Lung (tissue), 12 donors: ENCODE results near the gene SHCBP1L. TPM values are rescaled to one million over a fixed set of nuclear protein-coding genes. Genes with fewer than 3 reads are reported as not detected.

ENCODE experiments used
- ATAC-seq: fragments of 200-7000 bp; cut with Tn5 transposase; one replicate; pipeline ENCODE4 v1.9.1; 2020; ENCODE audit warnings: moderate number of reproducible peaks; ENCODE audit not compliant: insufficient read depth, low FRiP score
- DNase-seq, 3 donors: peaks; one replicate each; pipeline ENCODE4 v3.0.0-alpha.2; 2013 to 2017
- H3K27ac ChIP-seq, 2 donors: one replicate each; pipeline ENCODE4 v1.5.1; 2013; ENCODE audit warnings: mild to moderate bottlenecking in 2 of 2, moderate library complexity in 2 of 2, control low read depth in 1 of 2, inconsistent platforms in 1 of 2, low read depth in 1 of 2, low read length in 1 of 2
- H3K27me3 ChIP-seq, 3 donors: one replicate each; pipeline ENCODE4 v1.5.1; 2013; ENCODE audit warnings: low read length in 2 of 3; ENCODE audit not compliant: control insufficient read depth in 3 of 3, insufficient read depth in 3 of 3
- H3K36me3 ChIP-seq, 4 donors: one replicate each; pipeline ENCODE4 v1.5.1; 2013; ENCODE audit warnings: low read length in 4 of 4, mild to moderate bottlenecking in 1 of 4, moderate library complexity in 1 of 4; ENCODE audit not compliant: control insufficient read depth in 4 of 4, insufficient read depth in 4 of 4
- H3K4me1 ChIP-seq, 5 donors: one replicate each; pipeline ENCODE4 v1.5.1; 2013; ENCODE audit warnings: low read length in 5 of 5, mild to moderate bottlenecking in 2 of 5, moderate library complexity in 1 of 5; ENCODE audit not compliant: control insufficient read depth in 5 of 5, insufficient read depth in 5 of 5
- H3K4me3 ChIP-seq: one replicate; pipeline ENCODE4 v1.5.1; 2013; ENCODE audit warnings: mild to moderate bottlenecking, control low read depth, moderate library complexity
- H3K9ac ChIP-seq, 2 donors: one replicate each; pipeline ENCODE4 v1.5.1; 2013; ENCODE audit warnings: low read length in 2 of 2, control low read depth in 1 of 2; ENCODE audit not compliant: insufficient read depth in 1 of 2
- H3K9me3 ChIP-seq, 4 donors: one replicate each; pipeline ENCODE4 v1.5.1; 2013; ENCODE audit warnings: low read length in 3 of 4, mild to moderate bottlenecking in 1 of 4, moderate library complexity in 1 of 4; ENCODE audit not compliant: control insufficient read depth in 4 of 4, insufficient read depth in 3 of 4
- WGBS, 2 donors: extraction: QIAGEN DNeasy Blood & Tissue Kit; methylation state at CpG; one replicate each; pipeline ENCODE4 v1.1.7; 2013; 5-methylcytosine and 5-hydroxymethylcytosine counted together
- polyA plus RNA-seq, 2 donors: library from polyadenylated mRNA; stranded (reverse); fragments of 200-250 nt; gene quantifications; one replicate each; pipeline ENCODE4 v1.2.1, GENCODE V29; 2013
- total RNA-seq, 2 donors: library from RNA; depleted of rRNA in 1 of 2; stranded (reverse); fragments of >200 nt in 1 of 2; gene quantifications; one replicate each; pipeline ENCODE4 v1.2.1, GENCODE V29; 2014 to 2021
- TF ChIP-seq, protein P1 (sequence below): IDR thresholded peaks from 2 replicates; pipeline ENCODE4 v1.5.1; 2012; ENCODE audit warnings: mild to moderate bottlenecking; ENCODE audit errors: control extremely low read depth, extremely low read depth
- donor health status: control.
- donor health status: control.
- donor health status: Bipolar disorder and iron deficiency.
- donor health status: healthy.
- donor health status: DM: yes; HTN: yes; CAD: no.

Gene SHCBP1L
- total and polyA plus RNA-seq, 4 donors, result not detected

DNA sequence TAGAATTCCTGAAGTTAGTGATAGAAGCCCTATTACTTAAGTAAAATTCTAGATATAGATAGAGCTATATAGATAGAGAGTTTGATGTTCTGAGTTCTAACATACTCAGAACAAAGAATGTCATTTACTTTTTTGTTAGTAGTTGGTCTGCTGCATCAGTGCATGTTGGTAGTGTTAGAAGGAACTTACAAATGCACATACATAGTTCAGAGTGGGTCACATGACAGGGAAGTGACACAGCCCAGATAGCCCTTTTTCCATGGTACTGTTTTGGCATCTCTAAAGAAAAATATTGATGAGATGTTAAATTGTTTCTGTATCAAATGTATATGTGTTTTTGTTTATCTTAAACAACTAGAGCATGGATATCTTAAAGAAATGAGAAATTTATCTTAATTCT, 68.1 kb downstream of the SHCBP1L start:
- Histone ChIP-seq H3K4me3 (no peak overlapping the region), H3K9ac (no peak overlapping the region), H3K4me1 (no peaks in the 10 kb centered on the region), H3K27me3 (no peaks in the 10 kb centered on the region), H3K36me3 (peaks cover 27 to 62% (median 53%) of the 10 kb centered on the region in 4 donors), H3K9me3 (no peaks in the 10 kb centered on the region), H3K27ac (no peak overlapping the region)
- TF ChIP-seq, protein P1, sequence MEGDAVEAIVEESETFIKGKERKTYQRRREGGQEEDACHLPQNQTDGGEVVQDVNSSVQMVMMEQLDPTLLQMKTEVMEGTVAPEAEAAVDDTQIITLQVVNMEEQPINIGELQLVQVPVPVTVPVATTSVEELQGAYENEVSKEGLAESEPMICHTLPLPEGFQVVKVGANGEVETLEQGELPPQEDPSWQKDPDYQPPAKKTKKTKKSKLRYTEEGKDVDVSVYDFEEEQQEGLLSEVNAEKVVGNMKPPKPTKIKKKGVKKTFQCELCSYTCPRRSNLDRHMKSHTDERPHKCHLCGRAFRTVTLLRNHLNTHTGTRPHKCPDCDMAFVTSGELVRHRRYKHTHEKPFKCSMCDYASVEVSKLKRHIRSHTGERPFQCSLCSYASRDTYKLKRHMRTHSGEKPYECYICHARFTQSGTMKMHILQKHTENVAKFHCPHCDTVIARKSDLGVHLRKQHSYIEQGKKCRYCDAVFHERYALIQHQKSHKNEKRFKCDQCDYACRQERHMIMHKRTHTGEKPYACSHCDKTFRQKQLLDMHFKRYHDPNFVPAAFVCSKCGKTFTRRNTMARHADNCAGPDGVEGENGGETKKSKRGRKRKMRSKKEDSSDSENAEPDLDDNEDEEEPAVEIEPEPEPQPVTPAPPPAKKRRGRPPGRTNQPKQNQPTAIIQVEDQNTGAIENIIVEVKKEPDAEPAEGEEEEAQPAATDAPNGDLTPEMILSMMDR, result no peak
- no peak for DNase-seq
- no peak for ATAC-seq

GRCh38 chr1:182877842-182878241, 75.1 kb downstream of the SHCBP1L start:
- ATAC-seq, result no peak
- Histone ChIP-seq H3K36me3 (peaks cover 35 to 79% (median 71%) of the 10 kb centered on the region in 4 donors), H3K27me3 (no peaks in the 10 kb centered on the region), H3K4me1 (no peaks in the 10 kb centered on the region), H3K9me3 (no peaks in the 10 kb centered on the region), H3K4me3 (no peak overlapping the region), H3K9ac (no peak overlapping the region), H3K27ac (no peak overlapping the region)
- TF ChIP-seq, protein P1, result no peak
- WGBS, 2 donors, result 92 to 95% methylated on average over 7 of the region's 7 CpGs
- DNase-seq, result no peak

GRCh38 chr1:182877331-182877730, 75.6 kb downstream of the SHCBP1L start:
- Histone ChIP-seq H3K36me3 (peaks cover 36 to 81% (median 70%) of the 10 kb centered on the region in 4 donors), H3K4me3 (no peak overlapping the region), H3K4me1 (no peaks in the 10 kb centered on the region), H3K9ac (no peak overlapping the region), H3K27ac (no peak overlapping the region), H3K27me3 (no peaks in the 10 kb centered on the region), H3K9me3 (no peaks in the 10 kb centered on the region)
- TF ChIP-seq, protein P1, result no peak
- no peak for DNase-seq
- no peak for ATAC-seq

GRCh38 chr1:182875889-182876288, 77.1 kb downstream of the SHCBP1L start:
- WGBS, 2 donors, result 83 to 92% methylated on average over 2 of the region's 2 CpGs
- no peak overlapping the region for H3K4me3 ChIP-seq
- H3K9ac ChIP-seq, result no peak overlapping the region
- TF ChIP-seq, protein P1, result no peak
- DNase-seq (no peak), ATAC-seq (no peak)
- no peaks in the 10 kb centered on the region for H3K27me3 ChIP-seq
- no peak overlapping the region for H3K27ac ChIP-seq
- no peaks in the 10 kb centered on the region for H3K4me1 ChIP-seq
- peaks cover 35 to 84% (median 67%) of the 10 kb centered on the region in 4 donors for H3K36me3 ChIP-seq
- no peaks in the 10 kb centered on the region for H3K9me3 ChIP-seq
